GM12878 (cell line): ENCODE data around the gene CD101. TPM values are rescaled to one million over a fixed set of nuclear protein-coding genes. Genes with fewer than 3 reads are reported as not detected.

Source experiments
- BCL11A ChIP-seq: IDR thresholded peaks from 2 replicates; pipeline ENCODE4 v1.6.1; 2011; ENCODE audit warnings: low read depth, low read length
- CBX5 ChIP-seq: sonication (generic); IDR thresholded peaks from 2 replicates; pipeline ENCODE4 v1.6.1; 2016; ENCODE audit warnings: low read depth, moderate library complexity, mild to moderate bottlenecking, inconsistent platforms
- DPF2 ChIP-seq: fragments of 450-650 bp; IDR thresholded peaks from 2 replicates; pipeline ENCODE4 v1.6.1; 2017; ENCODE audit warnings: mild to moderate bottlenecking
- FOS ChIP-seq: IDR thresholded peaks from 3 replicates; pipeline ENCODE4 v1.6.1; 2011; ENCODE audit warnings: borderline replicate concordance; ENCODE audit not compliant: insufficient read length; ENCODE audit errors: extremely low read depth
- HCFC1 ChIP-seq: fragments of 150-350 bp; IDR thresholded peaks from 2 replicates; pipeline ENCODE4 v1.6.1; 2014; ENCODE audit warnings: low read length
- IRF5 ChIP-seq: fragments of 450-650 bp; IDR thresholded peaks from 2 replicates; pipeline ENCODE4 v1.6.1; 2017; ENCODE audit warnings: borderline replicate concordance
- NFIC ChIP-seq: IDR thresholded peaks from 2 replicates; pipeline ENCODE4 v1.6.1; 2012; ENCODE audit warnings: low read depth, mild to moderate bottlenecking, inconsistent platforms, low read length, moderate library complexity
- YBX1 ChIP-seq: fragments of 450-650 bp; IDR thresholded peaks from 2 replicates; pipeline ENCODE4 v1.6.1; 2016; ENCODE audit warnings: antibody characterized with exemption
- ZBTB11 ChIP-seq: fragments of 450-650 bp; formaldehyde crosslinking; IDR thresholded peaks from 2 replicates; pipeline ENCODE4 v1.5.0; 2022; ENCODE audit warnings: mild to moderate bottlenecking, missing genetic modification characterization
- ZNF207 ChIP-seq: fragments of 450-650 bp; IDR thresholded peaks from 2 replicates; pipeline ENCODE4 v1.6.1; 2014; ENCODE audit warnings: antibody characterized with exemption, mild to moderate bottlenecking, borderline replicate concordance
- ZNF592 ChIP-seq: fragments of 450-650 bp; IDR thresholded peaks from 2 replicates; pipeline ENCODE4 v1.6.1; 2017; ENCODE audit warnings: mild to moderate bottlenecking, moderate library complexity
- ZNF687 ChIP-seq: fragments of 450-650 bp; IDR thresholded peaks from 2 replicates; pipeline ENCODE4 v1.6.1; 2017; ENCODE audit warnings: mild to moderate bottlenecking, moderate library complexity
- polyA plus RNA-seq, 11 experiments: library from polyadenylated mRNA; depleted of rRNA in 4 of 11; unstranded in 6 of 11; stranded (reverse) in 5 of 11; fragments of >200 nt; fragmentation: Nextera tagmentation in 4 of 11; fragmentation: Illumina TruSeq in 1 of 11; extraction: Ambion mirVana in 4 of 11; extraction: Trizol in 1 of 11; gene quantifications; 1 replicate in 1 of 11; 2 replicates in 10 of 11; pipeline versions ENCODE4 v1.2.1 to v1.2.3, GENCODE V29; 2011 to 2016; ENCODE audit warnings: inconsistent platforms in 2 of 11, missing spikeins in 2 of 11, low read depth in 1 of 11
- total RNA-seq, 4 experiments: library from RNA; depleted of rRNA in 3 of 4; stranded (reverse); fragments of >200 nt in 3 of 4; fragmentation: Illumina TruSeq in 1 of 4; extraction: Trizol in 1 of 4; gene quantifications; 2 replicates each; pipeline versions ENCODE4 v1.2.1 to v1.2.3, GENCODE V29; 2013 to 2021

Gene CD101
- total and polyA plus RNA-seq, 10 of the 15 experiments (the other 5 are each of a cell fraction or from before 2014, with no cell fraction given), result 0.56 to 7.9 (median 2.9) TPM

GRCh38 chr1:117051224-117052064, 49.9 kb downstream of the CD101 start (continued):
- no peak for TF ChIP-seq ZNF592
- TF ChIP-seq FOS, result no peak
- 0 out of 2 replicates have a peak, but pooled peaks have one; percentile 5 for TF ChIP-seq CBX5
- no peak for TF ChIP-seq ZBTB11 (CRISPR knock-in tag)
- TF ChIP-seq BCL11A, result no peak
- TF ChIP-seq ZNF207, result no peak
- no peak for TF ChIP-seq YBX1
- no peak for TF ChIP-seq HCFC1
- peak; percentile 52; the same call in 1 of the 2 replicates for TF ChIP-seq NFIC
- TF ChIP-seq DPF2, result no peak
- TF ChIP-seq IRF5, result no peak
- peak; percentile 60; the same call in 1 of the 2 replicates for TF ChIP-seq ZNF687
